DMS114 treated with DMSO at 0.1 percent for 48 hours (cell line): Measurements from ENCODE around the gene PIAS4.

Experiments used
- DNase-seq: peaks from one replicate; lab custom pipeline; 2025; ENCODE audit not compliant: unreplicated experiment; lab: John Stamatoyannopoulos, UW

The PIAS4 gene

DNA sequence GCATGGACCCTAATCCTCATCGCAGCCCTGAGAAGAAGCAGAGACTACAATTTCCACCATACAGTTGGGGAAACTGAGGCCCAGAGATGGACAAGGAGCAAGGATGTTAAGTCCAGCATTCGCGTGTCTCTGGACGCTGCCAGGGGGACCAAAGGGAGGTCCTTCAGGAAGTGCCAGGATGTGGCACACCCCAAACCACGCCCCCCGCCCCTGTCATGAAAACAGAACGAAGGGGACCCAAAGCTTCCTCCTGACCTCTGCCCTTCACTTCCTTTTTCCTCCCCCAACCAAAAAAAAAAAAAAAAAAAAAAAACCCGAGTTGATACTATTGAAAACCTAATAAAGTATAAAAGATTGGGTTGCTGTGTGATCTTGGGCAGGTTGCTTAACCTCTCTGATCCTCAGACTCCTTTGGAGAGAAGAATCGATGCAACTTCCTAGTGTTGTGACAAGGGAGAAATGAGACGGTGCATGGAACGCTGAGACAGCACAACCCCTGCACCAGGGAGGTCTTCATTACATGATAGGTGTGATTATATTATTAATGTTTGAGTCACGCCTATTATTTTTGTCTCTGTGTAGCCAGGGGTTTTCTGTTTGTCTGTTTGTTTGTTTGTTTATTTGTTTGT lies 61.9 kb downstream of the PIAS4 start:
- DNase-seq, result no peak

- no peak for DNase-seq
Observed at GRCh38 chr19:4071610-4072009, 64.1 kb downstream of the PIAS4 start.

DNA sequence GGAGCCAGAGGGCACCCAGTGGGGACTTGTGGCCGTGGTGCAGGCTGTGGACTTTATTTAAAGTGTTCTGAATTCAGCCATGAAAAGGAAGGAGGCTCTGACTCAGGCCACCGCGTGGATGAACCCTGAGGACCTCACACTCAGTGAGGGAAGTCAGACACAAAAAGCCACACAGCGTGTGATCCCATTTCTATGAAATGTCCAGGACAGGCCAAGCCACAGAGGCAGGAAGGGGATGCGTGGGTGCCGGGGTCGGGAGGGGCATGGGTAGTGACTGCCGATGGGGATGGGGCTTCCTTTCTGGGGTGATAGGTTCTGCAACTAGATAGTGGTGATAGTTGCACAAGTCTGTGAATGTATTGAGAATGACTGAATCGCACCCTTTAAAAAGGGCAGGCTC lies 67.8 kb downstream of the PIAS4 start:
- DNase-seq, result no peak

- DNase-seq, result no peak
Observed at GRCh38 chr19:4077007-4077374, 69.5 kb downstream of the PIAS4 start.

DNA sequence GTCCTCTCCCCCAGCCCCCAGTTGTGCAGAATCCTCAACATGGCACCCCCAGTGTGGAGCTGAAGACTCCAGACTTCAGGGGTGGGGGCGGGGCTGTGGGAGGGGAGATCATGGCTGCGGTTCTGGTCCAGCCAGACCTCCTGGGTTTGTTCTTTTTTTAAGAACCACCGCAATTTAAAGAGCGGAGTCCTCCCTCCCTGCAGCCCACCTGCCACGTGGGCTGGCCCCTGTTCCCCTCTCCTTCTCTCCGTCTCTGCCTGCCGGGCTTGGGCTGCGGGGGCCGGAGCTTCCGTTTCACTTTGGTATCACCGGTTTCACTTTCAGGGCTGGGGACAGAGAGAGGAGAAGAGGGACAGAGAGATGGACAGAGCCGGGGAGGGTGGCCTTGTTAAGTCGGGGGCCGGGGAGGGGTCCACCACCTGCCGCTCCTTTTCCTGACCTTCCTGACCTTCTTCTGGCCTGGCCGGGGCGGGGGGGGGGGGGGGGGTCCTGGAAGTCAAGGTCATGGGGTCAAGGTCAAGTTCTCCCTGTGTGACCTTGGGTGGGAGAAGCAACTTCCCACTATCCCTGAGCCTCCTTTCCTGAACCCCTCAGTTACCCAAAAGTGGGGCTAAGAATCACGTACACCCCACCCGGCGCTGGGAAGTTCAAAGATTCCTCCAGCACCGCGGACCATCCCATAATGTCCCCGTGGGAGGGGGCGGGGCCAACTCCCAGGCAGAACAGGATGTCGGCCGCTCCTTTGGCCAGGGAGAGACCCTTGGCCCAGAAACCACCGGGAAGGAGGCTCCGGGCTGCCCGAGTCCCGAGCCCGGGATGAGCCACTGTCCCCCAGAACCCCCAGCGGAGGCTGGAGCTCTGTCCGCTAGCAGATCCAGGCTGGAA lies 70.5 kb downstream of the PIAS4 start:
- DNase-seq, result no peak

DNA sequence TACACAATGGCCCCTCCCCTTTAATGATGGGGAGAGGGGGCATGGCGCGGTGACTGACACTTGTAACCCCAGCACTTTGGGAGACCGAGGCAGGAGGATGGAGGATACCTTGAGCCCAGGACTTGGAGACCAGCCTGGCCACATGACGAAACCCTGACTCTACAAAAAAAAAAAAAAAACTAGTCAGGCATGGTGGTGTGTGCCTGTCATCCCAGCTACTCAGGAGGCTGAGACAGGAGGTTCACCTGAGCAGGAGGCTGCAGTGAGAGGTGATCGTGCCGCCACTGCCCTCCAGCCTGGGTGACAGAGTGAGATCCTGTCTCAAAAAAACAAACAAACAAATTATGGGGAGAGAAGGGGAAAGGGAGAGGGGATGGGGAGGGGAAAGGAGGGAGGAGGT lies 72.9 kb downstream of the PIAS4 start:
- no peak for DNase-seq

- no peak for DNase-seq
Observed at GRCh38 chr19:4081441-4082129, 74.0 kb downstream of the PIAS4 start.

DNA sequence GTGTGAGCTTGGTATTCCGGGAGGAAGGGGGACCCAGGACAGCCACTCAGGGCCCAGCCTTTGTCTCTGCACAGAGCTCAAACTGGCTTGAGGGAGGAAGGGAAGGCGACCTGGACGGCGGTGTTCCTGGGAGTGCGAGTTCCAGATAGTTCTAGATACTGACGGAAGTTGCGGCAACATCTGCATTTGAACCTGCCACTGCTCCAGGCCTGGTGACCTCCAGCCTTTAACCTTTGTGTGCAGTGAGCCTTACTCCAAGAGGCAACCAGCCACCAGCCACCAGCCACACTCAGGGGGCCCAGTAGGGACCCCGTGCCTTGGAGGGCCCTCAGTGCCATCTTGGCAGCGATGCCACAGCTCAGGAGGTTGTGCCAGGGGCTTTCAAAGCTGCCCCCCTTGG lies 74.6 kb downstream of the PIAS4 start:
- no peak for DNase-seq

DNA sequence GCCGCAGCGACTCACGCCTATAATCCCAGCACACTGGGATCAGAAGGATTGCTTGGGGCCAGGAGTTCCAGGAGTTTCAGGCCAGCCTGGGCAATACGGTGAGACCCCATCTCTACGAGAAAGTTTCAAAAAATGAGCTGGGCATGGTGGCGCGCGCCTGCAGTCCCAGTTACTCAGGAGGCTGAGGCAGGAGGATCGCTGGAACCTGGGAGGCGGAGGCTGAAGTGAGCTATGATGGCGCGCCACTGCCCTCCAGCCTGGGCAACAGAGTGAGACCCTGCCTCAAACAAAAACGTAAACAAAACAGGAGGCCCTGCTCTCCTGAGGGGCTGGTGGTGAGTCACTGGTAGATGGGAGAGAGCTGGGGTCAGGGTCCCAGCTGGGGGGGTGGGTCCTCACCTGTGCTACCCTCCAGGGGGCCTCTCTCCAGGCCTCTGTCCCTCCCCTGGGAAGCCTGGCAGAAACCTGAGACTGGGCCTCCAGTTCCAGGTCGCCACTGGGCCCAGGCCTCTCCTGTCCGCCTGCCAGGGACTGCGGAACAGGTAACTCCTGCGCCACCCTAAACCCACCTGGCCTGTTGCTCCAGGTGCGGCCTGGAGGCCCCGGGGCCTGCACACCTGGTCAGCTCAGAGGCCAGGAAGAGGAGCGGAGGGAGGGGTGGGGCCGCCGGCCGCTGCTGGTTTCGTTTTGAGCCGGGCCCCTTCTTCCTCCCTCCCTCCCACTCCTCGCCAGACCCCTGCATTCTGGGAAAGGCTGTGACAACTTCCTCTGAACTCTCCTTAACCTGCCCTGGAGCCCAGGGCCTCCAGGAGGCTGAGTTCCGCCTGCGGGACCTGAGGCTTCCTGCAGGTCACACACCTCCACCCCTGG lies 76.4 kb downstream of the PIAS4 start:
- DNase-seq, result no peak

DNA sequence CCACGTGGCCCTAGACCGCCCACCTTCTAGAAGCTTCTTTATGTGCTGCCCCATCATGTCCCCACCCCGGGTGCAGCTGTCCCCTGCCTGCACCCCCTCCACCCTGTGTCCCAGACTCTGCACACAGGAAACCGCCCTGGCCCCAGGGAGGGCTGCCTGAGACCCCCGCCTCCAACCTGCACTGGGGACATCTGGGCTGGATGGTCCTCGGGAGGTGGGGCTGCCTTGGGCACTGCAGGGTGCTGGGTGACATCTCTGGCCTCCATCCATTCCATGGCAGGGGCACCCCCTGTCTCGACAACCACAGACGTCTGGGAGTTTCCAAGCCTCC lies 77.0 kb downstream of the PIAS4 start:
- no peak for DNase-seq

- no peak for DNase-seq
Observed at GRCh38 chr19:4086411-4086867, 78.9 kb downstream of the PIAS4 start.

GRCh38 chr19:4087787-4088679 lies 80.5 kb downstream of the PIAS4 start:
- DNase-seq, result no peak

DNA sequence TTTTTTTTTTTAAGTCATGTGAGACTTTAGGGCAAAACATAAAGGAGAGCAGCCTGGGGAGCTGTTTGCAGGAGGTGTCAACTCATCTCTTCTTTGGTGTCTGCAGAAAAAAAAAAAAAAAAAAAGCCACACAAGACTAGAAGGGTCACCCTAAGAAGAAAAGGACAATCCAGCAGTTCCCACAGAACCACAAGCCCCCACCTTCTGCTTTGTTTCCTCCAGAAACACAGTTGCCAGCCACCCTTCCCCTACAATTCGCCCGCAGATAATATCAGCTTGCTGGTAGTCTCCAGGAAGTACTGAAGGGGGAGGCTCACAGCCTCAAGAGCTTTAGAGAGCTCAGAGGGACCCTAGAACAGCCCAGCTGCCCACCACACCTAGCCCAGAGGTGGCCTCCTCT lies 81.4 kb downstream of the PIAS4 start:
- no peak for DNase-seq
